ENCODE results near the gene PLCD3. TPM values are rescaled to one million over a fixed set of nuclear protein-coding genes. Genes with fewer than 3 reads are reported as not detected.

The PLCD3 gene
- total and polyA plus RNA-seq, 2 of the 13 experiments (the other 11 are each of a cell fraction or from before 2014, with no cell fraction given) = 11.3 to 39.1 TPM

GRCh38 chr17:45149037-45149668, 16.8 kb upstream of the PLCD3 start (continued):
- TF ChIP-seq, protein P1, sequence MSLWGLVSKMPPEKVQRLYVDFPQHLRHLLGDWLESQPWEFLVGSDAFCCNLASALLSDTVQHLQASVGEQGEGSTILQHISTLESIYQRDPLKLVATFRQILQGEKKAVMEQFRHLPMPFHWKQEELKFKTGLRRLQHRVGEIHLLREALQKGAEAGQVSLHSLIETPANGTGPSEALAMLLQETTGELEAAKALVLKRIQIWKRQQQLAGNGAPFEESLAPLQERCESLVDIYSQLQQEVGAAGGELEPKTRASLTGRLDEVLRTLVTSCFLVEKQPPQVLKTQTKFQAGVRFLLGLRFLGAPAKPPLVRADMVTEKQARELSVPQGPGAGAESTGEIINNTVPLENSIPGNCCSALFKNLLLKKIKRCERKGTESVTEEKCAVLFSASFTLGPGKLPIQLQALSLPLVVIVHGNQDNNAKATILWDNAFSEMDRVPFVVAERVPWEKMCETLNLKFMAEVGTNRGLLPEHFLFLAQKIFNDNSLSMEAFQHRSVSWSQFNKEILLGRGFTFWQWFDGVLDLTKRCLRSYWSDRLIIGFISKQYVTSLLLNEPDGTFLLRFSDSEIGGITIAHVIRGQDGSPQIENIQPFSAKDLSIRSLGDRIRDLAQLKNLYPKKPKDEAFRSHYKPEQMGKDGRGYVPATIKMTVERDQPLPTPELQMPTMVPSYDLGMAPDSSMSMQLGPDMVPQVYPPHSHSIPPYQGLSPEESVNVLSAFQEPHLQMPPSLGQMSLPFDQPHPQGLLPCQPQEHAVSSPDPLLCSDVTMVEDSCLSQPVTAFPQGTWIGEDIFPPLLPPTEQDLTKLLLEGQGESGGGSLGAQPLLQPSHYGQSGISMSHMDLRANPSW (CRISPR knock-in tag; IDR thresholded peaks at IDR 0.05; ENCODE audit: borderline replicate concordance) = peak; percentile 57; the same call in 1 of the 2 replicates
- TF ChIP-seq ZNF777 (CRISPR knock-in tag; IDR thresholded peaks at IDR 0.05) = peak; percentile 81
- no peak; the same call in 1 of the 2 replicates for TF ChIP-seq ZNF446 (CRISPR knock-in tag; IDR thresholded peaks at IDR 0.05)
- TF ChIP-seq FLYWCH1 (CRISPR knock-in tag; IDR thresholded peaks at IDR 0.05) = no peak
- TF ChIP-seq ZNF773 (CRISPR knock-in tag; IDR thresholded peaks at IDR 0.05; ENCODE audit: borderline replicate concordance) = 0 out of 2 replicates have a peak, but pooled peaks have one; percentile 61
- peak; percentile 80 for TF ChIP-seq HDAC2 (CRISPR knock-in tag; IDR thresholded peaks at IDR 0.05)
- 0 out of 2 replicates have a peak, but pooled peaks have one; percentile 45 for TF ChIP-seq ZC3H13 (CRISPR knock-in tag; IDR thresholded peaks at IDR 0.05)
- TF ChIP-seq MIXL1 (CRISPR knock-in tag; IDR thresholded peaks at IDR 0.05) = peak; percentile 23
- TF ChIP-seq ZFP37 (CRISPR knock-in tag; IDR thresholded peaks at IDR 0.05; ENCODE audit: borderline replicate concordance) = peak; percentile 61; the same call in 1 of the 2 replicates
- TF ChIP-seq ZNF335 (CRISPR knock-in tag; IDR thresholded peaks at IDR 0.05) = 0 out of 2 replicates have a peak, but pooled peaks have one; percentile 6
- TF ChIP-seq ZBTB4 (CRISPR knock-in tag; IDR thresholded peaks at IDR 0.05; ENCODE audit: borderline replicate concordance) = peak; percentile 22; the same call in 1 of the 2 replicates
- no peak; the same call in none of the 2 replicates for TF ChIP-seq NR2F6 (IDR thresholded peaks at IDR 0.05)
- TF ChIP-seq NR2F6 (CRISPR knock-in tag; IDR thresholded peaks at IDR 0.05) = peak; percentile 45; the same call in 1 of the 2 replicates
- TF ChIP-seq NR2C2 (CRISPR knock-in tag; IDR thresholded peaks at IDR 0.05; ENCODE audit: borderline replicate concordance) = no peak
- TF ChIP-seq ZNF230 (CRISPR knock-in tag; IDR thresholded peaks at IDR 0.05) = no peak
- peak; percentile 53; the same call in 1 of the 2 replicates for TF ChIP-seq HNF4A (CRISPR knock-in tag; IDR thresholded peaks at IDR 0.05)
